ENCODE data around the gene JDP2. TPM values are rescaled to one million over a fixed set of nuclear protein-coding genes. Genes with fewer than 3 reads are reported as not detected.

Gene JDP2
- total and polyA plus RNA-seq, 2 of the 4 experiments (the other 2 are of a cell fraction) = 35.7 to 38.4 TPM

DNA sequence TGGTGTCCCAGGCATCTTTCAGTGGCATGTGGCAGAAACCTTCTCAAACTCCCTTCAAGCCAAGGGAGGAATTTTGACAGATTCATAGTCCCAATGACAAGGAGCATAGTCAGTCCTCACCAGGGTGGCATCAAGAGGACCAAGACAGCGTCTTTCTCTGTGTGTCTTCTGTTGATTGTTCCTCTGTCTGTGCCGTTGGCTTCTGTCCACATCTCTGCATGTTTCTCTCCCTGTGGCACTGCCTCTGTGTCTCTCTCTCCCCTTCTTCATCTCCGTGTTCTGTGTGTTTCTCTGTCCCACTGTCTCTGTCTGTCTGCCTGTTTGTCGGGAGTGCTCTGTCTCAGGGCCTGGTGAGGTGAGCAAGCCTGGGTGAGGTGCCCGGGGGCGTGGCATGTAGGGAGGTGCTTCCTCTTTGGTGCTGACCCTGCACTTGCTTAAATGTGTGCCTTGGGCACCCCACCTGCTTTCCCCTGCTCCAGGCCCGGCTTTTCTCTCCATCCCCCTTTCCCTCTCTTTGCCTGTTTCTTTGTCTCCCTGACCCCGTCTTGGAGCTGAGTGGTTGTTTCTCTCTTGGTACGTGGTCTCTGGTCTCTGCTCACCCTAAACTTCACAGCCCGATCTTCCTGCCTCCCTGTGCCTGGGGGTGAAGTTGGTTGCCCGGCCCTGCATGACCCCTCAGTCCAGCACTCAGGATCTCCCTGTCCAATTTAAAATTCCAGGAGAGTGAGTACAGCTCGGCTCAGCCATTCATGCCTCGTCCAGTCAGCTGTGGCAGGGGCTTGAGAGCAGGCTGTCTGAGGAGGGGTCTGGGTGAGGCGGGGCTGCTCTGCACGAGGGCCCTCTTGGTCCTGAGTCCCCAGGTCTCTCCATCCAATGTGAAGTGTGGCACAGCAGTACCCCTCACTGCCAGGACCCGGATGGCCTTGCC, 28.5 kb downstream of the JDP2 start:
- Histone ChIP-seq H4K8ac (ENCODE audit: low read depth in 2 of 2, low read length in 2 of 2) (peak overlapping the region in 1 of 2 experiments; percentile 19; a peak in 2 of 4 replicates), H3K79me1 (ENCODE audit: low read depth in 1 of 2, low read length in 2 of 2) (peaks cover 53 to 95% of the 10 kb centered on the region in 2 experiments), H3K27ac (ENCODE audit: insufficient read depth, low read length) (no peak overlapping the region), H2BK20ac (ENCODE audit: low read depth, low read length) (no peak overlapping the region), H2AFZ (replicated peaks; ENCODE audit: low read length, poor library complexity) (no peak overlapping the region), H3K4me3 (ENCODE audit: insufficient read depth, low read depth, low read length) (no peak overlapping the region), H2AK9ac (replicated peaks; ENCODE audit: low read depth, low read length, poor library complexity) (no peak overlapping the region), H3K27me3 (ENCODE audit: control insufficient read depth, insufficient read depth, low read length) (no peaks in the 10 kb centered on the region), H2BK15ac (ENCODE audit: low read depth, low read length) (no peak overlapping the region), H4K5ac (ENCODE audit: low read depth, low read length) (no peak overlapping the region), H3K56ac (ENCODE audit: extremely low read depth, insufficient read depth, low read length) (no peak overlapping the region), H3K9me3 (ENCODE audit: control insufficient read depth, insufficient read depth, low read length) (no peaks in the 10 kb centered on the region), H3K18ac (ENCODE audit: low read depth, low read length) (no peak overlapping the region; the same call in 1 of the 2 replicates), H2BK5ac (ENCODE audit: low read depth, low read length, poor library complexity, severe bottlenecking) (no peak overlapping the region), H3K36me3 (ENCODE audit: control insufficient read depth, insufficient read depth, low read length) (peaks cover 32% of the 10 kb centered on the region), H4K20me1 (ENCODE audit: insufficient read depth, low read length) (peaks cover 97% of the 10 kb centered on the region), H2BK120ac (ENCODE audit: low read depth, low read length) (no peak overlapping the region), H3K14ac (replicated peaks; ENCODE audit: low read depth, low read length) (no peak overlapping the region; the same call in 1 of the 2 replicates), H2AK5ac (ENCODE audit: low read depth, low read length) (peak overlapping the region; percentile 70), H3K4me1 (ENCODE audit: control insufficient read depth, insufficient read depth, low read length) (peaks cover 63% of the 10 kb centered on the region), H3K4me2 (ENCODE audit: low read depth, low read length) (no peak overlapping the region), H3K9me1 (ENCODE audit: insufficient read depth, low read length) (peaks cover 51% of the 10 kb centered on the region), H3K23ac (ENCODE audit: low read depth, low read length) (peak overlapping the region; percentile 8; the same call in 1 of the 2 replicates), H3K4ac (ENCODE audit: low read depth, low read length) (peak overlapping the region; percentile 51; the same call in 1 of the 2 replicates), H3K9ac (ENCODE audit: low read depth, low read length) (no peak overlapping the region; the same call in 1 of the 2 replicates), H4K91ac (ENCODE audit: insufficient read depth, low read depth, low read length) (no peak overlapping the region)
- ATAC-seq (ENCODE audit: low read depth) = no peak
- intact Hi-C loops (cut with micrococcal nuclease) = no loop called here
- DNase-seq = no peak
- dilution Hi-C loops (cut with HindIII; ENCODE audit: low sequenced_read_pairs, unreplicated experiment) = no loop called here
- POLR2A ChIA-PET (ENCODE audit: unreplicated experiment) = no interaction called here
- CTCF ChIA-PET = interaction anchor here (0.6 to 1.5 kb wide), 3 partner anchors 13 to 32 kb away, joined by 3 read pairs; partner anchors contain the start of gene JDP2
- TF ChIP-seq CHD1 (IDR thresholded peaks at IDR 0.05; ENCODE audit: low read depth, low read length) (no peak), RAD21 (IDR thresholded peaks at IDR 0.05; ENCODE audit: low read length) (no peak), MXI1 (IDR thresholded peaks at IDR 0.05; ENCODE audit: borderline replicate concordance, low read depth, low read length) (no peak), MAZ (IDR thresholded peaks at IDR 0.05; ENCODE audit: borderline replicate concordance, low read depth, low read length) (no peak), RCOR1 (IDR thresholded peaks at IDR 0.05; ENCODE audit: insufficient replicate concordance, low read length) (no peak), USF2 (IDR thresholded peaks at IDR 0.05; ENCODE audit: low read depth, low read length) (no peak), SMC3 (IDR thresholded peaks at IDR 0.05; ENCODE audit: low read depth, low read length) (no peak), POLR2A (IDR thresholded peaks at IDR 0.05; ENCODE audit: low read depth, low read length) (no peak), MAFK (IDR thresholded peaks at IDR 0.05; ENCODE audit: low read depth, low read length) (no peak), RFX5 (IDR thresholded peaks at IDR 0.05; ENCODE audit: low read depth, low read length) (no peak), BHLHE40 (IDR thresholded peaks at IDR 0.05; ENCODE audit: low read depth, low read length) (no peak), ELK1 (IDR thresholded peaks at IDR 0.05; ENCODE audit: borderline replicate concordance, low read depth, low read length) (no peak), FOS (IDR thresholded peaks at IDR 0.05; ENCODE audit: low read depth, low read length) (no peak)
- TF ChIP-seq, protein P1, sequence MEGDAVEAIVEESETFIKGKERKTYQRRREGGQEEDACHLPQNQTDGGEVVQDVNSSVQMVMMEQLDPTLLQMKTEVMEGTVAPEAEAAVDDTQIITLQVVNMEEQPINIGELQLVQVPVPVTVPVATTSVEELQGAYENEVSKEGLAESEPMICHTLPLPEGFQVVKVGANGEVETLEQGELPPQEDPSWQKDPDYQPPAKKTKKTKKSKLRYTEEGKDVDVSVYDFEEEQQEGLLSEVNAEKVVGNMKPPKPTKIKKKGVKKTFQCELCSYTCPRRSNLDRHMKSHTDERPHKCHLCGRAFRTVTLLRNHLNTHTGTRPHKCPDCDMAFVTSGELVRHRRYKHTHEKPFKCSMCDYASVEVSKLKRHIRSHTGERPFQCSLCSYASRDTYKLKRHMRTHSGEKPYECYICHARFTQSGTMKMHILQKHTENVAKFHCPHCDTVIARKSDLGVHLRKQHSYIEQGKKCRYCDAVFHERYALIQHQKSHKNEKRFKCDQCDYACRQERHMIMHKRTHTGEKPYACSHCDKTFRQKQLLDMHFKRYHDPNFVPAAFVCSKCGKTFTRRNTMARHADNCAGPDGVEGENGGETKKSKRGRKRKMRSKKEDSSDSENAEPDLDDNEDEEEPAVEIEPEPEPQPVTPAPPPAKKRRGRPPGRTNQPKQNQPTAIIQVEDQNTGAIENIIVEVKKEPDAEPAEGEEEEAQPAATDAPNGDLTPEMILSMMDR (conservative IDR thresholded peaks at IDR 0.05; ENCODE audit: low read depth, low read length) = no peak
- no TSS peak for BruUV-seq (replicated peaks)
- WGBS, 2 experiments (ENCODE audit: extremely low coverage in 2 of 2, insufficient read length in 1 of 2) = 67% methylated on average over 5 of the region's 16 CpGs; no CpG with 5 or more reads in 1 of the 2 experiments
- in situ Hi-C loops (cut with MboI; ENCODE audit: low sequenced_read_pairs) = no loop called here
